Hindlimb muscle (tissue), 1 donor: ENCODE results near the gene IQSEC3. TPM values are rescaled to one million over a fixed set of nuclear protein-coding genes. Genes with fewer than 3 reads are reported as not detected.

Experiments
- DNase-seq: peaks from one replicate; pipeline ENCODE4 v3.0.0-alpha.2; 2013
- polyA plus RNA-seq: library from polyadenylated mRNA; unstranded; fragments of 120-200 nt; gene quantifications from one replicate; pipeline ENCODE4 v1.2.1, GENCODE V29; 2013; ENCODE audit not compliant: insufficient read length

Gene IQSEC3
- polyA plus RNA-seq, 1 donor = 2.9 TPM

DNA sequence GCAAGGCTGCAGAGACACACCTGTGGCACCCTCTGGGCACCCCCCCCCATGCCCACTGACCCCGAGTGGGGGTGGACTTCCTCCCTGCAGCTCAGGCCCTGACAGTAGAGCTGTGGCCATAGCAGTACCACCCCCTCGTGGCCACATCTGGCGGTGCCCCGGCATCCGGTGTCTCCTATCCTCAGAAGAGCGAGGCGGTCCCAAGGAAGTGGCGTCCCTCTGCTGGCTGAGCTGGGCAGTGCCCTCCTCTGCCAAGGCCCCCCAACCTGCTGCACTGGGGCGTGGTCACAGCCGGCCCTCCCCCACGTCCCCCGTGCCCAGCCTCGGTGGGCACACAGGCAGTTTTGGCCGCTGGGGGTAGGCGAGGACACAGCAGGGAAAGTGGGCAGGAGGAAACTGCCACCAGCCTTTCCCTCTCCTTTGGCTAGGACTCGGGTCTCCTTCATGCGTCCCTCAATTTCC, 153.4 kb downstream of the IQSEC3 start:
- DNase-seq = peak; percentile 23

DNA sequence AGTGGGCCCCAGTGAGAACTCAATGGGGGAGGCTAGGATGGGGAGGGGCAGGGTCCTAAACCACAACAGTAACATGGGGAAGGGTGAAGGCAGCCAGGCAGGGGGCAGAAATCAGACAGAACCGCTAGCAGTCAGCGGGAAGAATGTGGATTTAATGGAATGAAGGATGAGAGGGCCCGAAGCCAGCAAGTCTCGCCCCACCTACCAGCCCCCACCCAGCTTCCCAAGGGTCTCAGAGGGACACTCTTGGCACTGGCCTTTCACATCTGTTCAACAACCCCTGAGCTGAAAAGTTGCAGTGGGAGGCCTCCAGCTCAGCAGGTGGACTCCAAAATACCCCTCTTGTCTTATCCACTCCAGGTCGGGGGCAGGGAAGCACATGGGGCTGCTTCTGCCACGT, 153.9 kb downstream of the IQSEC3 start:
- no peak for DNase-seq

DNA sequence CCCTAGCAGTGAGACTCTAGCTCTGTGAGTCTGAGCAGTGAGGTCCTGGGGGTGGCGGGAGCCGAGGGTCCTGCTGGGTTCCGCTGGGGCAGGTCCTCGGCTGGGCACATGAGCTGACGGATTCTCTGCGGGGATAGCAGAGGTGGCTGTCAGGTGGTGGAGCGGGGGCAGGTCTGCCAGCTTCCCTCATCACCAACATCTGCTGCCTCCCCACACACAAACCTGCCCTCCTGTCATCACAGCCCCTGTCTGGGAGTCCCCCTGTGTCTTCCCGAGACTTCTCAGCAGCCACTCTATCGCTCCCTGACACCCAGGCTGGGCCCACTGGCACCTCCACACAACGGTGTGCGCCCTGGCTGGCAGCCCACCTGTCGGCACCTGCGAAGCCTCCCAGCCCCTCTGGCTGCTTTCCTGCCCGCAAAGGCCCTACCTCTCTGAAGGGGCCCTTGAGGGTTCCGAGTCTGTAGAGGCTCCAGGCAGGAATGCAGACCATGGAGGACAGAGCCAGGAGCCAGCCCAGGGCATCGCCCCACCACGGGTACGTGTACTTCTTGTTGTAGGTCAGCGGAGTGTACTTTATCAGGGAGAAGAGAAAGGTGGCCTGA, 154.5 kb downstream of the IQSEC3 start:
- DNase-seq = no peak

DNA sequence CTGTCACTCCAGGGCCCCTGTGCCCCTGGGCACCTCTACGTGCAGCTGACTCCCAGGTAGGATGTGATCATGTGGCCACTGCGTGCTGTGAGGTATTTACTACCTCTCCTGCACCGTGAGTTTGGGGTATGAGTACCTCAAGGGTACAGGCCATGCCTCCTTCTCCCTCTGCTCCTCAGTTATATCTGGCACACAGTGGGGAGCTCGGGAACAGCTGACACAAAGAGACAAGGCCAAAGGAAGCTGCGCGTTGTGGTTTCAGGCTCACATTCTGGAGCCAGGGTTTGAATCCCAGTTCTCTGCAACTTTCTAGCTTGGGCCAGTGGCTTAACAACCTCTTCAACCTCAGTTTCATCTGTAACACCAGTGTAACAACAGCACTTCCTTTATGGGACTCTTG, 155.2 kb downstream of the IQSEC3 start:
- DNase-seq = no peak

DNA sequence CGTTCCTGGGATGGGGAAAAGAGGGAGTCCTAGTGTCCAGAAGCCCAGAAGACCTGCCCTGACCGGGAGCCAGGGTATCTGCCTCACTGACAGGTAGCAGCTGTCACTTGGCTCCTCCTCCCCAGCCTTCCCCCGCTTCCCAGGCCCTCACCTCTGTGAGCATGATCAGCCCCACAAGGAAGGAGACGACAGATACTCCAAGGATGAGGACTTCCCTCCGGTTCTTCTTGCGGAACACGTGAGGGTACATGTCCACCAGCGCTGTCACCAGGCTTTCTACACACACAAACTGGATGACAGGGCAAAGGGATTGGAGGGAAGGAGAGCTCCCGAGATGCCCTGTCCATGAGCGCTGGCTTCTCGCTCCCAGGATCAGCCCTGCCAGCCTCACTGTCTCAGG, 157.3 kb downstream of the IQSEC3 start:
- DNase-seq = no peak

DNA sequence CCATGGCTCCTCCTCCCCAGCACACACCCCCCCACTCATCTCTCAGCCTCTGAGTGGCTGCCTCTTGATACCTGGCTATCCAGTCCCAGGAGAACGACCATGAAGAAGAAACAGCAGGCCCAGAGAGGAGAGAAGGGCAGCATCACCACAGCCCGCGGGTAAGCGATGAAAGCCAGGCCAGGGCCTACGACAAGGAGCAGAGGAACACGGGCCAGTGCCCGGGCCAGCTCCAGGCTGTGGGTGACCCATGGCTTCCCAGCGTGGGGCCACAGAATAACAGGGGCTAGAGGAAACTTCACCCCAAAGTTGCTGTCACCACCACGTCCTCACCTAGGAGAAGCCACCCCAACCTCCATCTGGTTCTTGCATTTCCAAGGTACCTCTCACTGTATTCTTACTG, 157.8 kb downstream of the IQSEC3 start:
- no peak for DNase-seq

DNA sequence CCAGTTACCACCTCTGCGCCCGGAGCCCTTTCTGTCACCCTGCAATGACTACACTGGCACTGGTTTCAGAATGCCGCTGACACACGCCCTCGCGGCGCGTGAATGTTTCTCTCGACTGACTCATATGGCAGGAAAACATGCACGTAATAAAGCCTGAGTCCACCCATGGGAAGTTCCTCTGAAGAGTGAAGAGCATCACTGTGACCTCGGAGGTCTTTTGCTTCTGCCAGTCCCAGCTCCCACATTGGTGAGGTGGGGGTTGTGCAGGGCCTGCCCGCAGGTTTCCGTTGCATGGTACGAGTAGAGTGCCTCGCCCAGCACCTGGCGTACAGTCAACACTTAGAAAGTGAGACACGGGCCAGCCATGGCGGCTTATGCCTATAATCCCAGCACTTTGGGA, 158.4 kb downstream of the IQSEC3 start:
- DNase-seq = no peak

DNA sequence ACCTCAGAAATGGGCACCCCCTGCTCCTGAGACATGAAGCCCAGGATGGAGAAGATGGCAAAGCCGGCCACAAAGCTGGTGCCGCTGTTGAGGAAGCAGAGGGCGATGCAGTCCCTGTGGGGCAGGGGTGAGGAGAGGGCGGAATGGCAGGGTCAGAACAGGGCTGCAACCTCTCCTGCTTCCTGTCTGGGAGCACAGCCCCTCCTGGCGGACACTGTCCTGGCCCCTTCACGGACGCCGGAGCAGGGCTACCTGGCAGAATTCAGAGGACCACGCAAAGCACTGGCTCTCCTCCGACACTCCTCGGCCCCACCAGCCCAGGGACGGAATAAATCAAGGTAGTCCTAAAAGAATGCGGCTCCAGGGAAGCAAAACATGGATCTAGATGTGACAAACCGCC, 159.8 kb downstream of the IQSEC3 start:
- DNase-seq = no peak

DNA sequence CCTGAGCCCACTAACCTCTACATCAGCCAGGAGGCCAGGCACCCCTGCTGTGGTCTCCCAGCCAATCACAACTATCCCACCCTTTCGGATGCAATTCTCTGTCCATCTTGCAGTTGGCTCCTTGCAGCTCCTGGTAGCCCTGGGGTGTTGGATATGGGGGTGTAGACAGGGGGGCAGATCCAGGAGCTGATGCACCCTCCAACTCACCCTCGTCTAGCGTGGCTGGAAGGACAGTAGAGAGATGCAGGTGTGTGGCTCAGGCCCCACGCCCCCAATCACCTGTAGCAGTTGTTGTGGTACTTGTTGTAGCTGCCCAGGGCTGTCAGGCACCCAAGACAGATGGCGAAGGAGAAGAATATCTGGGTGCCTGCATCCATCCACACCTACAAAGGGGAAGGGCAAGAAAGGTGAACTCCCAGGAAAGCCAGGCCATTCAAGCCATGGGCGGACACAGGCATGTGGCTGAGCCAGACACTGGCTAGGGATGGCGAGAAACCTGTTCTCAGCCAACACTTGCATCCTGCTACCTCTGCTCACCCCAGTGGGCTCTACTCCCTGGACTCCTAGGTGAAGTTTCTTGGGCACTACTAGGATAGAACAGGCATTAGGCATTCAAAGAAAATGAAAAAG, 160.8 kb downstream of the IQSEC3 start:
- no peak for DNase-seq

Other genes starting within 250 kb of the IQSEC3 start
- 0.75 TPM for gene SLC6A12, start 147.4 kb downstream of the IQSEC3 start, polyA plus RNA-seq
- gene SLC6A13, start 196.1 kb downstream of the IQSEC3 start, polyA plus RNA-seq = 6.3 TPM